HT1080 (cell line): Measurements from ENCODE around the gene SYVN1. TPM values are rescaled to one million over a fixed set of nuclear protein-coding genes. Genes with fewer than 3 reads are reported as not detected.
"Not testable (repeated sequence)": the region's sequence is repeated elsewhere in the genome, so short reads cannot be mapped to it uniquely, and the experiment has no call there.

Experiments
- DNase-seq: peaks from one replicate; pipeline ENCODE4 v3.0.0-alpha.2; 2015; ENCODE audit warnings: low read depth
- total RNA-seq: library from RNA; depleted of rRNA; stranded (reverse); fragments of >200 nt; shearing (Covaris generic); gene quantifications from 2 replicates; pipeline ENCODE4 v1.2.3, GENCODE V29; 2014

Gene SYVN1
- total RNA-seq, 1 experiment from 2014 or later, result 11.2 TPM

DNA sequence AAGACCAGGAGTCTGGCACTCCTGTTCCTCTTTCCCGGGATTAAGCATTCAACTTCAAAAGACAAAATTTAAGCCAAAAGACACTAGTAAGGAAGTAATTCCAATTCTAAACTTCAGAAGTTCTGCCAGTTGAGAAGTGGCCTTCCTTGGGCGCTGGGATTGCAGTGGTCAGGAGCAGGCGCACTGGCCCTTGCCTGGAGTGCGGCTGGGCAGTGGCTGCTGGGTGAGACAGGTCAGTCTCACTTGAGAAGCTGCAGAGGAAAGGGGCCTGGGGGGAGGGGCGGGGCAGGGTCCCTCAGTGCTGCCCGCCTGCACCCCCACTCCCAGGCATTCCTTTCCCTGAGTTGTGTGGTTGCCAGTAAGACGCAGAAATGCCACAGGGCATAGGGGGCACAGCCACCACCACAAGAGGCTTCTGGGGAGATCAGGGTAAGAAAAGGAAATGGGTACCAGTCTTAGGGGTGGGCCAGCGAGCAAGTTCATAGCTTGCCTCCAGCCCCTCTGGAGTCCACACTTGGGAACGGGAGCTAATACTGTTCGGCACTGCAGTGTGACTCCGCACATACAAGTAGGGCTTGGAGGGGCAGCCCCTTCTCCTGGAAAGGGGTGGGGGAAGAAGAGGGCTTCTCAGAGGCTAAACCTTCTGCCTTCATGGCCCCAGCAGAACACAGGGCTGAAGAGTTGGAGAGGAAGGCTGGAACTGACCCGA lies 6.7 kb downstream of the SYVN1 start:
- no peak for DNase-seq

DNA sequence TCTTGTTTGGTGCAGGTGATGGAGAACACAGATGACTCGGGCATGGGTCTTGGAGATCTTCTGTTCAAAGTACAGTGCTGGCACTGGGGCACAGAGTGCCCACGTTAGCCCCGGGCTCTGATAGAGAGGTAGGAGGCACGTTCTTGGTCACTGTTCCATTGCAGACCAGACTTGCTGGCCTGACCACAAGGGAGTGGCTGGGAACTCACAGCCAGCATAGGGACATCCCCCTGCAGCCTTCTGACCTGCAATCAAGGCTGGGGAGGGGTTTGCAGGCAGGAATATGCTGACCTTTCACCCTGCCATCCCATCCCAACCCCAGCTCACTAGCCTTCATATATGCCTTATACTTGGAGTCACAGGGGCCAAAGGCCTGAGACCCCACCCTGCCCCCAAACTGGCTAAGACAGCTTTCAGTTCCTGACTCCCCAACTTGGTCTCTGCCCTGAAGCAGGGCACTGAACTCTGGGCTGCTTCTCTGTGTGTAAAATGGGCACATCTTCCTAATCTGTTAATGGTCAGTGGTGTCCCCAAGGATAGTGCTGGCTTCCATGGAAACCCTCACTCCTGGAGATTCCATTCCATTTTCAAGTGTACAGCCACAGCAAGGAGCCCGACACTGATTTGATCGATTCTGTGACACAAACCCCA lies 7.6 kb downstream of the SYVN1 start:
- no peak for DNase-seq

DNA sequence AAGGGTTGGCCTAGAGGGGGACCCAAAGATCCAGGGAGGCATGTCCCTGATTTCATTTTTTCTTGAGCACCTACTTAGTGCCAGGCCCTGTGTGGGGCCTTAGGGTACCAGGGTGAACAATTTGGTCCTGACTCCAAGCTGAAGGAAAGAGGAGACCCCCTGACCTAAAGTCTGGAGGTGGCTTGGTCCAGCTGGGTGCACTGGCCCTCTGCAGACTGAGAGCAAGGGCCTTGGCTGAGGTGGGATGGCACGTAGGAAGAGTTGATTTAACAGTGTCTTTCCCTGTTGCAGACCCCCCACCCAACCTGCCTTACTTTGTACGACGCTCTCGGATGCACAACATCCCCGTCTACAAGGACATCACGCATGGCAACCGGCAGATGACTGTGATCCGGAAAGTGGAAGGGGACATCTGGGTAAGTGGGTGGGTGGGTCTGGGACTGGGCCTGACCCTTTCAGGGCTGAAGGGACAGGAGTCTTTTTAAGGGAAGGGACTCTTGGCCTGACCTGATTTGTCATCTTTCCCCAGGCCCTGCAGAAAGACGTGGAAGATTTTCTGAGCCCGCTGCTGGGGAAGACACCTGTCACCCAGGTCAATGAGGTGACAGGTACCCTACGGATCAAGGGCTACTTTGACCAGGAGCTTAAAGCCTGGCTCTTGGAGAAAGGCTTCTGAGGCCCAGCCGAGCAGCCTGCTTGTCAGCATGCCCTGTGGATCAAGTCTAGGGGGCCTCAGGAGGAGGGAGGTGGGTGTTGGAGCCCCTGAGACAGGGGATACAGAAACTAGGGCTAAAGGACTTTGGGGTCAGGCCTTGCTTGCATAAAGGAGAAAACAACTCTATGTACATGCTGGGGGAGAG lies 8.9 kb downstream of the SYVN1 start:
- DNase-seq, result no peak

DNA sequence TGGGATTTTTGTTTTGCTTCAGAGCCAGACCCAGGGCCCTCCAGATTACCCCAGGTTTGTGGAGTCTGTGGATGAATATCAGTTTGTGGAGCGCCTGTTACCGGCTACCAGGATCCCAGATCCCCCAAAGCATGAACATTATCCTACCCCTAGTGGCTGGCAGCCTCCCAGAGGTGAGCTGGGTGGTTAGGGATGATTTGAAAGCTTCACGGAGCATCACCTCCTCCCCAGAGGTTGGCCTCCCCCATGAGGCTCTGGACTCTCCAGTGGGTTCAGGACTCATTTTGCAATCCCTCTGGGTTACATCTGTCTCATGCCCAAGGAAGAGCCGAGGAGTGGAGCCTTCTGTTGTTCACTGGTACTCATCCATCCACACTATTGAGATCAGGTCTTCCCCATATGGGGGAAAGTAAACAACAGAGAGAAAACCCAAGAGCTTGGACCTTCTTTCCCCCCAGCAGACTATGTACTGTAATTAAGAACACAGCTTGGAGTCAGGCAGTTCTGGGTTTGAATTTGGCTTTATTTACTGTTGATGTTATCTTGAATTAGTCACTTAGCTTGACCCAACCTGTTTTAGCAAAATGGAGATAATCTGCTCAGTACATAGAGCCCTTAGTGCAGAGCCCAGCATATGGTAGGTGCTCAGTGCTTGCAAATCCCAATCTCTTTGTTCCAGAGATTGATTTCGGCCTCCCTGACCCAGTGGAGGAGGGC lies 9.7 kb downstream of the SYVN1 start:
- DNase-seq, result no peak

DNA sequence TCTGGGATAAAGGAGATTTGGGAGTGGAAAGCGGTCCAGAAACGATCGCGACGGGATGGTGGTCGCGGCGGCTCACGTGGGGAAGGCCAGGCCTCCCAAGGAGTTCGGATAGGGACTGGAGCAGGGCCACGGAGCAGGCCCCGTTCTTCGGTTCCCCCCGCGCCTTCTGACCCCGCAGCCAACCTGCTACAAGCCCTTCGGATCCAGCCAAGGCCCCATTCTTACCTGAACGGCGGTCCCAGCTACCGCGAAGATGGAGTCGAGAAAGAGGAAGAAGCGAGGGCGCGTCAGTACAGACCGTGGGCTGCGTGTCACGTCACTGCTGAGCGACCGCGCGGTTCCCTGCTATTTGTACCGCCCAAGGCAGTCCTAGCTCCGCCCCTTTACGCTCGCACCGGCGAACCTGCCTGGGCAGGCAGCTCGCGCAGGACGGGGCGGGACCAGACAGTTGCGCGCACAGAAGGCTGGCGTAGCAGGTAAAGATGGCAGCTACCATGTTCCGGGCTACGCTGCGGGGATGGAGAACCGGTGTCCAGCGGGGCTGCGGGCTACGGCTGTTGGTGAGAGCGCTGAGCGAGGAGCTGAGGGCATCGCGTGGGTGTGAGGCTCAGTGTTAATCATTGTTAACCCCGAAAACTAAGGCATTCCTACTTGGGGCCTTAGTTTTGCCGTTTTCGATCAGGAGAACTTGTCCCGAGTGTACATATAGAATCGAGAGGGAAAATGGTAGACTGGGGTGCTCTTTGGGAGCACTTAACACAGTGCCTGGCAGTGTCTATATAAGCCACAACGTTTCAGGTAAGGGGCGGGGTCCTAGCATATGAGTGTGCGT lies 12.2 kb downstream of the SYVN1 start, which contains the start of the genes FAU and MRPL49:
Gene FAU (minus strand): TSS at position 270 of the 832 bp plus-strand sequence. CDS start 321 bp downstream, outside the sequence.
Gene MRPL49 (plus strand): TSS at position 457 of the 832 bp plus-strand sequence. CDS start 26 bp downstream, at position 483.
- DNase-seq, result peak; percentile 96

DNA sequence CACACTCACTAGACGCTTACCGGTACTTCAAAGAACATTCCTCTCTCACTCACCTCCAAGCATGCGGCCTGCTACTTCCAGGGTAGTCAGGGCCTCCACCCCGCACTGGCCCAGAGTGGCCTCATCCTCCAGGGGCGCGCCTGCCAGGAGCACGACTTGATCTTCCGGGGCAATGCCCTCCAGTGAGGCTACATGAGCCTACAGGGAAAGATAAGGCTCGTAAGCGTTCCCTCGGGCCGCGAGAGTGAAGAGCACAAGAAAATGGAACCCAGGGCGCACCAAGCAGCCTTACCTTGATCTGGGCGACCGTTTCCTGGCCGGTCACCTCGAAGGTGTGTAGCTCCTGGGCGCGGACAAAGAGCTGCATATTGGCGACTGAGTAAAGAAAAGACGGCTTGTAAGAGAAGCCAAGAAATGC lies 12.9 kb downstream of the SYVN1 start:
- DNase-seq, result no peak

DNA sequence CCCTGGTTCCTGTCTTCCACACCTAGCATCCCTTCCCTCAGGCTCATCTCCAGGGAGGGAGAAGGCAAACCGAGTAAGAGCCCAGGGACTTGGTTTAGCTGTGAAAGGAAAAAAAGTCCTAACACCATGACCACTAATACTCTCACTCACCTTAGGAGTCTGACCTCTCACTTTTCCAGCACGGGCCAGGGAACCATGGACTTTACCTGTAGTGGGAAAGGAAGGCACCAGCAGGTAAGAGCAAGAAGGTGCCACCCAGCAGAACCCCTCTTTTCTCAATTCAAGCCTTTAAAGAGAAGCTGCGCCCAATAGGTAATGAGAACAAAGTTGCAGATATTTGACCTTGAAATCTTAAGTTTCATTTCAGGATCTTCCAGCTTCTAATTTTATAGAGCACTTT lies 13.5 kb downstream of the SYVN1 start:
- DNase-seq, result no peak

DNA sequence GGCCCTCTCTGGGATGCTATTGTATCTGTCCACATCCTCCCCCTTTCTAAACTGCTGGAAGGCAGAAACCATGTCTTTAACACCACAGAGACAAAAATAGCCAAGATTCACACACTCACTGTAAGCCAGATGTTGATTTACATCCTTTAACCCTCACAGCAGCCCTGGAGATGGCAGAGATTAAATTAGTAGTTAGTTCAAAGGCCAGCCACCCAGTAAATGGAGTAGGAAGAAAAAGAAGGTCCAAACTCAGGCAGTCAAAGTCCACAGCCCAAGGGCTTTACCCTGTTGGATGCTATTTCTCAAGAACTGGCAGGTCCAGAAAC lies 14.7 kb downstream of the SYVN1 start:
- no peak for DNase-seq

DNA sequence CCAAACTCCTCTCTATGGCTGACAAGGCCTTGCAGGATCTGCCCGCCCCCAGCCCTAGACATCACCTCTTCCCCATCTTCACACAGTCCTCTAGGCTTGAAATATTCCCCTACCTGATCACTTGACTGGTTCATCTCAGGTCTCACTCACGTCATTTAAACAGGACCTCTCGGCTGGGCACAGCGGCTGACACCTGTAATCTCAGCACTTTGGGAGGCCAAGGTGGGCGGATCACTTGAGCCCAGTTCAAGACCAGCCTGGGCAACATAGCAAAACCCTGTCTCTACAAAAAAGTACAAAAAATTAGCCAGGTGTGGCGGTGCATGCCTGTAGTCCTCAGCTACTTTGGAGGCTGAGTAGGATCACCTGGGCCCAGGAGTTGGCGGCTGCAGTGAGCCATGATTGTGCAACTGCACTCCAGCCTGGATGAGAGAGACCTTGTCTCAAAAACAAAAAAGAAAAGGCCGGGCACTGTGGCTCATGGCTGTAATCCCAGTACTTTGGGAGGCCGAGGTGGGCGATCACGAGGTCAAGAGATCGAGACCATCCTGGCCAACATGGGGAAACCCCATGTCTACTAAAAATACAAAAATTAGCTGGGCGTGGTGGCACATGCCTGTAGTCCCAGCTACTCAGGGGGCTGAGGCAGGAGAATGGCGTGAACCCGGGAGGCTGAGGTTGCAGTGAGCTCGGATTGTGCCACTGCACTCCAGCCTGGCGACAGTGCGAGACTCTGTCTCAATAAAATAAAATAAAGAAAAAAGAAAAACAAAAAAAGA lies 15.2 kb downstream of the SYVN1 start:
- not testable (repeated sequence) for DNase-seq

DNA sequence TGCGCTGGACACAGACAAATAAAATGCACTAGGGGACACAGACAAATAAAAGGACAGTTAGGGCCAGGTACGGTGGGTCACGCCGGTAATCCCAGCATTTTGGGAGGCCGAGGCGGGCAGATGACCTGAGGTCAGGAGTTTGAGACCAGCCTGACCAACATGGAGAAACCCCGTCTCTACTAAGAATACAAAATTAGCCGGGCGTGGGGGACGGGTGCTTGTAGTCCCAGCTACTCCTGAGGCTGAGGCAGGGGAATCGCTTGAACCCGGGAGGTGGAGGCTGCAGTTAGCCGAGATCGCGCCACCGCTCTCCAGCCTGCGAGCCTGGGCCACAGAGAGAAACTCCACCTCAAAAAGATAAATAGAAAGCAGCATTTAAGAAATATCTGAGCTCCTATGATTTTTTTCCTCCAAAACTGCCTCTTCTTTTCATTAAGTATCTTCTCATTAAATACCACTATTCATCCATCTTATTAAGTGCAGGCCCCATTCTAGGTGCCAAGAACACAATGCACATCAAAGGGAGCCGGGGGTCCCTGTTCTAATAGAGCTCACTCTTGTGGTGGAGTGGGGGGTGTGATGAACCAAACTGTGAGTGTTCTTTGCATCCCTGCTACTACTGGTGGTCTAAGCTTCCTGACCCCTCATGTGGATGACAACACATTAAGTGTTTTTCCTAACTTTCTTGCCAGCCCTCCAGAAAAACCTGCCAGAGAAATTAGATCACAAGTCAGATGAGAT lies 16.1 kb downstream of the SYVN1 start:
- DNase-seq, result no peak

DNA sequence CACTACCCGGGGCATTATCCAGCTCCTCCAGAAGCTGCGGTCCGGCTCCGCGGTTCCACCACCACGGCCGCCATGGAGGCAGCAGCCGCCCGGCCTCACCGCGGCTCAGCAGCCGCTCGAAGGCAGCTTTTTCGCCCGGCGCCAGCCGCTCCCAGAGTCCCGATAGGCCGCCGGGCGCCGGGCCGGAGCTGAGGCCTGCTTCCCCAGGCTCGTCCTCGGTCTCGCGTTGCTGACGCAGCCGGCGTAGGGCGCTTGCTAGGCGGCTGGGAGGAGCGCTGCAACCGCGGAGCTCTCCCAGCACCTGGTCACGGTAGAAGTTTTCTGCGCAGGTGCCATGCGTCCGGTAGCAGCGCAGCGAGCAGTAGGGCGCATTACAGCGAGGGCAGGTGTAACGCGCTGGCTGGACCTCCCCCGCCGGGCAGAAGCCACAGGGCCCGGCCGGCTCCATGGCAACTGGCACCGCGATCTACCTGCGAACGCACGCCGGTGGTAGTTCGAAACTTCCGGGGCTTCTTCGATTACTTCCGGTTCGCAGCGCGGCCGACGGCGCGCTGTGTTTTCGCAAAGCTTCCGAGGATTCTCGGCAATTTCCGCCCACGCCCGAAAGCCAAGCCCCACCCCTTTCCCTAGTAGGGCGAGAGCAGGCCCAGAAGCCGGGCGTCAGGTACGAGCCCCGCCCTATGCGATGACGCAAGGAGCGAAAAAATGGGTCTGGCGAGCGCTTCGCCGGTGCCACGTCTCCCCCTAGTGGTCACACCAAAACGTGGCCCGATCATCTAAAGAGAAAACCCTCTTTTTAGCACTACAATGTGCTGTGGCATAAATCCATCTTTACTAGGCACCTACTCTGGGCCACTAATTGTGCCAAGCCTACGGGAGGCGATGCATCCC lies 16.9 kb downstream of the SYVN1 start, which contains the start of gene ZNHIT2:
Gene ZNHIT2 (minus strand): TSS at position 496 of the 891 bp plus-strand sequence. CDS start 48 bp downstream, at position 448.
- peak; percentile 98 for DNase-seq

DNA sequence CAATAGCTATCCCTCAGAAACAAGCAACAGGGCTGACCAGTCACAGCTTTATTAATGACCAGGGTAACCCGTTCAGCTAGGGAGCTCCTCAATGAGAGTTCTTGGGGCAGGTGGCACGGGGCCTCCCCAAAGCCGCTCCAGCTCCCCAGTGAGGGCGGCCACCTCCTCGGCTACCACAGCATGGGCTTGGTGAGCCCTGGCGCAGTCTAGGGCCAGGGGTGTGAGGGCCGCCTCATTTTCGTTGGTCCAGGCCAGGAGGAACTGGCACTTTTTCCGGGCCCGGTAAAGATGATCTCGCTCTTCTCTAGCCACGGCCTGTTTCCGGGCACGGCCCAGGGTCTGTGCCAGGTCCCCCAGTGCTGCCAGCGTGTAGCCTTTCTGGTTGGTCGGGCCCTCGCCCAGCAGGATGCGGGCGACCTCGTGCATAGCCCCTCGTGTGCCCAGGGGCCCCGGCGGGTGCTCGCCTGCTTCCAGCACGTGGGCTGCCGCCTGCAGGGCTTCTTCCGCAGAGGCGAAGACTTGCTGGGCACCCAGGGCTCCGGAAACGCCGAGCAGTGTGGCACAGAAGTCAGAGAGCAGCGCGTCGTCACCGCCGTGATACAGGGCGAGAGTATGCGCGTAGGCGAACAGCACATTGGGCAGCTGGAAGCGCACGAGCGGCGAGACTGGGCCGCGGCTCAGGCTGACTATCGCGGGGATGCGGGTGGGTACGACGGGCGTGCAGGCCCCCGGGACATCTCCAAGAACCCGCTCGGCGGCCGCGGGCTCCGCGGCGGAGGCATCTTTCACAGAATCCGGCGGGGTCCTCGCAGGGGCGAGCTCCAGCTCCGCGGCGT lies 17.7 kb downstream of the SYVN1 start:
- peak; percentile 30 for DNase-seq

DNA sequence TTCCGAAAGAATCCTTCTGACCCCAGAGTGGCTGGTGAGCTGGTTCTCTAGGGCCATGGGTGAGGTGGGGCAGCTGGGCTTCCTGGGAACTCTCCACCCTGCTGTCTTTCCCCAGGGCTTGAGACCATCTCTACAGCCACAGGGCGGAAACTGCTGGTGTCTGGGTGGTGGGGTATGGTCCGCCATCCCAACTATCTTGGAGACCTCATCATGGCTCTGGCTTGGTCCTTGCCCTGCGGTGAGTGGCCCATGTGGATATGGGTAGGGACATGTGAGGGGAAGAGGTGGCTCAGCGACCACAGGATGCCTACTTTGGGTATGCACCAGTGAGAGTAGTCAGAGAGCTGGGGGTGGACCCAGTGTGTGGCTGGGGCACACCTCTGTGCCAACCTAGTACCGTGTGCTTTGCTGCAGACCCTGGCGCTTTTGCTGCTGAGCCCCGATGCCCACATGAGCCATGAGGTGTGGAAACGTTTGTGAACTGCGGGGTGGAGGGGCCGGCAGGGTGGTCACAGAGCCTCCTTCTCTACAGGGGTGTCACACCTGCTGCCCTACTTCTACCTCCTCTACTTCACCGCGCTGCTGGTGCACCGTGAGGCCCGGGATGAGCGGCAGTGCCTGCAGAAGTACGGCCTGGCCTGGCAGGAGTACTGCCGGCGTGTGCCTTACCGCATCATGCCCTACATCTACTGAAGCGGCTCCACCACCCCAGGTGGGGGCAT lies 18.8 kb downstream of the SYVN1 start:
- no peak for DNase-seq

DNA sequence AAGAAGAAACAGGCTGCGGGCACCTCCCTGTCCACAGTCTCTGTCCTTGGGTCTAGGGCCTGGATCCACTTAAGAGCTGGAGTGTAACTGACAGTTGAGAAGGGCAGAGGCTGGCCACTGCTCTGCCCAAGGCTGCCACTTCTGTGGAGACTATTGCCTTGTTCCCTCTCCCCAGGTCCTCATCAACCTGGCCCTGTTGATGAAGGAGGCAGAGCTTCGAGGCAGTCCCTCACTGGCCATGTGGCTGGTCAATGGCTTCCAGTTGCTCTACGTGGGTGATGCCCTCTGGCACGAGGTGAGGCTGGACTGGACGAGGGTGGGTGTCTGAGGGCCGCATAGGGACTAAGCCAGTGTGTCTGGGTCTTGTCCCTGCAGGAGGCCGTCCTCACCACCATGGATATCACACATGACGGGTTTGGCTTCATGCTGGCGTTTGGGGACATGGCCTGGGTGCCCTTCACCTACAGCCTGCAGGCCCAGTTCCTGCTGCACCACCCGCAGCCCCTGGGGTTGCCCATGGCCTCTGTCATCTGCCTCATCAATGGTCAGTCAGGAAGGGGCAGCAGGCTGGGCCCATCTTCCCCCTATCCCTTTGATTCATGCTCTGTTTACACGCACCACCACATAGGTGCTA lies 19.7 kb downstream of the SYVN1 start:
- DNase-seq, result no peak

DNA sequence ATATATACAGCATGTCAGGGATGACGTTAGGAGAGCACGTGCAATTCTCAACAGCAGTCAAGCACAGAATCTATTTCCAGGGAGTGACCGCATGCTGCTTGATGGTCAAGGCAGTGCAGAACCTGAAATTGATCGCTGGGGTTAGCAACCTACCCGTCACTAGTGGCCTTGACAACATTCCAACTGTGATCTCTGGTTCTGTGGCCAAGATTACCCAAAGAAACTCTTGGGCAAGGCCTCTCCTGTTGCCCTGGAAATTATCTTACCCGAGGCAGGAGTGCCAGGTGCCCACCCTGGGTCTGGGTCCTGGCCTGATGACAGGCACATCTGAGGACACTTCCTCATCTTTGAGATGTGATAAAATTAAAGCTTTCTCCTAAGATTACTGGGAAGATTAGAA lies 20.5 kb downstream of the SYVN1 start:
- no peak for DNase-seq

DNA sequence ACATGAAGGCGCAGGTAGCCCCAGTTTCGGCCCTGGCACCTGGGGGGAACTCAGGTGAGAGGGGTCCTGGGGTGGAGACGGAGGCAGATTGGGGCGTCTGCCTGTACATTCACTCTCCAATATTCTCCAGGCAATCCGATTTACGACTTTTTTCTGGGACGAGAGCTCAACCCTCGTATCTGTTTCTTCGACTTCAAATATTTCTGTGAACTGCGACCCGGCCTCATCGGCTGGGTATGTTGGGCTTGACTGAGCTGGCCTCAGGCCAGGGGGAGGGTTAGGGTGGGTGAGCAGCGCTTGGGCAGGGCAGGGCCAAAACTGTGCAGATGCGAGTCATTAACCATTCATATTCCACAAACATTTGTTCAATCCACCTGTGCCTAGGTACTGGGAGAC lies 21.0 kb downstream of the SYVN1 start:
- no peak for DNase-seq
